ENCODE results near the gene AP1B1. TPM values are rescaled to one million over a fixed set of nuclear protein-coding genes. Genes with fewer than 3 reads are reported as not detected.

AP1B1 gene
- total and polyA plus RNA-seq, 2 of the 13 experiments (the other 11 are each of a cell fraction or from before 2014, with no cell fraction given) = 26.6 to 29.7 TPM

- TF ChIP-seq ZNF704 (CRISPR knock-in tag; IDR thresholded peaks at IDR 0.05; ENCODE audit: borderline replicate concordance) (peak; percentile 63; the same call in 1 of the 2 replicates), SP5 (CRISPR knock-in tag; IDR thresholded peaks at IDR 0.05; ENCODE audit: borderline replicate concordance, low read depth) (peak; percentile 68; the same call in 1 of the 2 replicates), FOXP4 (CRISPR knock-in tag; IDR thresholded peaks at IDR 0.05) (peak; percentile 48; the same call in 1 of the 2 replicates), TOPORS (CRISPR knock-in tag; IDR thresholded peaks at IDR 0.05) (peak; percentile 46; the same call in 1 of the 2 replicates), ZNF761 (CRISPR knock-in tag; conservative IDR thresholded peaks at IDR 0.05) (no peak), SATB2 (CRISPR knock-in tag; IDR thresholded peaks at IDR 0.05) (no peak), ZBTB20 (CRISPR knock-in tag; IDR thresholded peaks at IDR 0.05; ENCODE audit: borderline replicate concordance, low read depth) (no peak), USF2 (IDR thresholded peaks at IDR 0.05; ENCODE audit: low read depth, low read length) (no peak), USF2 (CRISPR knock-in tag; IDR thresholded peaks at IDR 0.05; ENCODE audit: borderline replicate concordance) (peak; percentile 38; the same call in 1 of the 2 replicates), NFKB2 (CRISPR knock-in tag; IDR thresholded peaks at IDR 0.05; ENCODE audit: borderline replicate concordance) (peak; percentile 52; the same call in 1 of the 2 replicates), ZFP37 (CRISPR knock-in tag; IDR thresholded peaks at IDR 0.05; ENCODE audit: borderline replicate concordance) (peak; percentile 61; the same call in 1 of the 2 replicates), CENPX (CRISPR knock-in tag; IDR thresholded peaks at IDR 0.05) (no peak), EP300 (IDR thresholded peaks at IDR 0.05; ENCODE audit: low read depth in 2 of 2, low read length in 2 of 2) (0 out of 4 replicates have a peak, but pooled peaks of 1 of the 2 experiments have one; percentile 28), EP300 (CRISPR knock-in tag; IDR thresholded peaks at IDR 0.05; ENCODE audit: borderline replicate concordance) (no peak), DZIP1 (CRISPR knock-in tag; IDR thresholded peaks at IDR 0.05) (peak; percentile 87; the same call in 1 of the 2 replicates)
Measured at GRCh38 chr22:29387921-29388758, at the start of gene AP1B1 (continued).

All from HepG2 (cell line).